DOHH2 (cell line): Measurements from ENCODE around the gene RNF150.

Source experiments
- EZH2phosphoT487 ChIP-seq: fragments of 200-600 bp; sonication (generic); IDR thresholded peaks from 2 replicates; pipeline ENCODE4 v1.6.1; 2017; ENCODE audit warnings: borderline replicate concordance, mild to moderate bottlenecking, antibody characterized with exemption, low read length, moderate library complexity, mixed read lengths
- TF ChIP-seq, protein P1 (sequence below): fragments of 200-600 bp; sonication (generic); IDR thresholded peaks from one replicate; pipeline ENCODE4 v1.5.1; 2014; ENCODE audit warnings: antibody characterized with exemption, mild to moderate bottlenecking, low read depth, low read length; ENCODE audit not compliant: poor library complexity, severe bottlenecking

- TF ChIP-seq, protein P1, sequence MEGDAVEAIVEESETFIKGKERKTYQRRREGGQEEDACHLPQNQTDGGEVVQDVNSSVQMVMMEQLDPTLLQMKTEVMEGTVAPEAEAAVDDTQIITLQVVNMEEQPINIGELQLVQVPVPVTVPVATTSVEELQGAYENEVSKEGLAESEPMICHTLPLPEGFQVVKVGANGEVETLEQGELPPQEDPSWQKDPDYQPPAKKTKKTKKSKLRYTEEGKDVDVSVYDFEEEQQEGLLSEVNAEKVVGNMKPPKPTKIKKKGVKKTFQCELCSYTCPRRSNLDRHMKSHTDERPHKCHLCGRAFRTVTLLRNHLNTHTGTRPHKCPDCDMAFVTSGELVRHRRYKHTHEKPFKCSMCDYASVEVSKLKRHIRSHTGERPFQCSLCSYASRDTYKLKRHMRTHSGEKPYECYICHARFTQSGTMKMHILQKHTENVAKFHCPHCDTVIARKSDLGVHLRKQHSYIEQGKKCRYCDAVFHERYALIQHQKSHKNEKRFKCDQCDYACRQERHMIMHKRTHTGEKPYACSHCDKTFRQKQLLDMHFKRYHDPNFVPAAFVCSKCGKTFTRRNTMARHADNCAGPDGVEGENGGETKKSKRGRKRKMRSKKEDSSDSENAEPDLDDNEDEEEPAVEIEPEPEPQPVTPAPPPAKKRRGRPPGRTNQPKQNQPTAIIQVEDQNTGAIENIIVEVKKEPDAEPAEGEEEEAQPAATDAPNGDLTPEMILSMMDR, result no peak
- no peak for TF ChIP-seq EZH2phosphoT487
Measured at GRCh38 chr4:141022111-141022695, 111.1 kb downstream of the RNF150 start.
